H9 (cell line): ENCODE measurements around the gene CAMTA1. TPM values are rescaled to one million over a fixed set of nuclear protein-coding genes. Genes with fewer than 3 reads are reported as not detected.
A peak's percentile ranks its signal among the peaks of the same experiment; 100 is the strongest.

Experiments used
- DNase-seq: peaks from one replicate; pipeline ENCODE4 v3.0.0-alpha.2; 2017
- H2AFZ ChIP-seq: one replicate; pipeline ENCODE4 v1.6.1; 2013; ENCODE audit warnings: mild to moderate bottlenecking, low read length, control low read depth, moderate library complexity
- H2AK5ac ChIP-seq: 2 replicates; pipeline ENCODE4 v1.6.1; 2013; ENCODE audit warnings: low read length, control low read depth, mixed read lengths; ENCODE audit not compliant: insufficient read length
- H2BK120ac ChIP-seq: one replicate; pipeline ENCODE4 v1.6.1; 2013; ENCODE audit warnings: low read depth, mild to moderate bottlenecking, low read length, control low read depth, inconsistent platforms; ENCODE audit not compliant: poor library complexity, severe bottlenecking
- H2BK12ac ChIP-seq: 2 replicates; pipeline ENCODE4 v1.6.1; 2013; ENCODE audit warnings: low read length, control low read depth, mixed read lengths, low read depth; ENCODE audit not compliant: insufficient read length
- H2BK15ac ChIP-seq: 2 replicates; pipeline ENCODE4 v1.6.1; 2013; ENCODE audit warnings: low read depth, low read length, control low read depth
- H2BK20ac ChIP-seq: one replicate; pipeline ENCODE4 v1.6.1; 2013; ENCODE audit warnings: low read depth, mild to moderate bottlenecking, low read length, control low read depth, inconsistent platforms; ENCODE audit not compliant: poor library complexity, severe bottlenecking
- H2BK5ac ChIP-seq: 2 replicates; pipeline ENCODE4 v1.6.1; 2013; ENCODE audit warnings: low read length, control low read depth, mixed read lengths; ENCODE audit not compliant: insufficient read length
- H3K14ac ChIP-seq: 2 replicates; pipeline ENCODE4 v1.6.1; 2013; ENCODE audit warnings: low read length, control low read depth; ENCODE audit not compliant: insufficient read depth
- H3K18ac ChIP-seq: 2 replicates; pipeline ENCODE4 v1.6.1; 2013; ENCODE audit warnings: low read depth, mild to moderate bottlenecking, mixed read lengths, low read length, control low read depth; ENCODE audit not compliant: insufficient read length
- H3K23ac ChIP-seq: 2 replicates; pipeline ENCODE4 v1.6.1; 2013; ENCODE audit warnings: low read length, control low read depth, mixed read lengths, low read depth; ENCODE audit not compliant: insufficient read length
- H3K23me2 ChIP-seq: 2 replicates; pipeline ENCODE4 v1.6.1; 2013; ENCODE audit warnings: low read depth, mild to moderate bottlenecking, mixed read lengths, low read length, control low read depth; ENCODE audit not compliant: insufficient read length, poor library complexity, severe bottlenecking
- H3K27ac ChIP-seq: 2 replicates; pipeline ENCODE4 v1.5.1; 2013; ENCODE audit warnings: low read length, control low read depth, mixed read lengths, low read depth; ENCODE audit not compliant: insufficient read length
- H3K27me3 ChIP-seq: 2 replicates; pipeline ENCODE4 v1.6.1; 2013; ENCODE audit warnings: low read length, control low read depth, inconsistent platforms; ENCODE audit not compliant: insufficient read depth
- H3K4ac ChIP-seq: 2 replicates; pipeline ENCODE4 v1.6.1; 2013; ENCODE audit warnings: low read depth, mild to moderate bottlenecking, control low read depth, inconsistent platforms, low read length, moderate library complexity
- H3K4me1 ChIP-seq: 2 replicates; pipeline ENCODE4 v1.6.1; 2013; ENCODE audit warnings: low read length, control low read depth, inconsistent platforms; ENCODE audit not compliant: insufficient read depth
- H3K4me2 ChIP-seq: 2 replicates; pipeline ENCODE4 v1.6.1; 2013; ENCODE audit warnings: low read length, control low read depth, mixed read lengths; ENCODE audit not compliant: insufficient read length, insufficient read depth
- H3K56ac ChIP-seq: 2 replicates; pipeline ENCODE4 v1.6.1; 2013; ENCODE audit warnings: low read depth, mild to moderate bottlenecking, mixed read lengths, low read length, control low read depth; ENCODE audit not compliant: insufficient read length
- H3K79me1 ChIP-seq: 2 replicates; pipeline ENCODE4 v1.6.1; 2013; ENCODE audit warnings: low read depth, mild to moderate bottlenecking, moderate library complexity, low read length, control low read depth, inconsistent platforms; ENCODE audit not compliant: insufficient read depth, poor library complexity, severe bottlenecking
- H3K79me2 ChIP-seq: 2 replicates; pipeline ENCODE4 v1.6.1; 2013; ENCODE audit warnings: low read length, control low read depth, inconsistent platforms; ENCODE audit not compliant: insufficient read depth
- H3K9ac ChIP-seq: 2 replicates; pipeline ENCODE4 v1.6.1; 2013; ENCODE audit warnings: low read length, control low read depth, mixed read lengths; ENCODE audit not compliant: insufficient read length; ENCODE audit errors: extremely low read depth
- H3K9me3 ChIP-seq: one replicate; pipeline ENCODE4 v1.6.1; 2013; ENCODE audit warnings: low read depth, low read length, inconsistent platforms; ENCODE audit not compliant: control insufficient read depth
- H3T11ph ChIP-seq: one replicate; pipeline ENCODE4 v1.6.1; 2013; ENCODE audit warnings: mild to moderate bottlenecking, low read length, control low read depth, inconsistent platforms
- H4K20me1 ChIP-seq: one replicate; pipeline ENCODE4 v1.6.1; 2013; ENCODE audit not compliant: control insufficient read depth, insufficient read length, insufficient read depth
- H4K5ac ChIP-seq: 2 replicates; pipeline ENCODE4 v1.6.1; 2013; ENCODE audit warnings: low read depth, mild to moderate bottlenecking, mixed read lengths, low read length, control low read depth; ENCODE audit not compliant: insufficient read length
- H4K8ac ChIP-seq: replicated peaks from 2 replicates; pipeline ENCODE4 v1.6.1; 2013; ENCODE audit warnings: low read length, control low read depth, mixed read lengths, low read depth; ENCODE audit not compliant: insufficient read length
- H4K91ac ChIP-seq: 2 replicates; pipeline ENCODE4 v1.6.1; 2013; ENCODE audit warnings: low read depth, mild to moderate bottlenecking, moderate library complexity, mixed read lengths, low read length, control low read depth; ENCODE audit not compliant: insufficient read length
- H3K27ac Mint-ChIP-seq, 3 experiments: 2 replicates in 2 of 3; 3 replicates in 1 of 3; pipeline ENCODE4 v1.8.0; 2020 to 2021; ENCODE audit warnings: mixed read lengths in 3 of 3, mild to moderate bottlenecking in 1 of 3, moderate library complexity in 1 of 3
- H3K27me3 Mint-ChIP-seq: 2 replicates; pipeline ENCODE4 v1.8.0; 2021; ENCODE audit warnings: low read depth, mild to moderate bottlenecking, moderate library complexity, mixed read lengths
- H3K36me3 Mint-ChIP-seq, 3 experiments: 2 replicates in 2 of 3; 3 replicates in 1 of 3; pipeline ENCODE4 v1.8.0; 2020 to 2021; ENCODE audit warnings: low read depth in 3 of 3, mixed read lengths in 3 of 3; ENCODE audit not compliant: insufficient read depth in 1 of 3
- H3K4me1 Mint-ChIP-seq, 2 experiments: 2 replicates each; pipeline ENCODE4 v1.8.0; 2020; ENCODE audit warnings: mixed read lengths in 2 of 2
- H3K4me3 Mint-ChIP-seq, 2 experiments: 2 replicates in 1 of 2; 3 replicates in 1 of 2; pipeline ENCODE4 v1.8.0; 2020 to 2021; ENCODE audit warnings: mild to moderate bottlenecking in 2 of 2, mixed read lengths in 2 of 2, moderate library complexity in 1 of 2
- H3K9me3 Mint-ChIP-seq, 2 experiments: 2 replicates in 1 of 2; 3 replicates in 1 of 2; pipeline ENCODE4 v1.8.0; 2020; ENCODE audit warnings: mild to moderate bottlenecking in 2 of 2, mixed read lengths in 2 of 2, moderate library complexity in 1 of 2
- WGBS: extraction: QIAGEN DNeasy Blood & Tissue Kit; methylation state at CpG from one replicate; pipeline ENCODE4 v1.1.7; 2013; ENCODE audit warnings: missing lambda C conversion rate, low lambda C conversion rate, mixed read lengths; ENCODE audit not compliant: insufficient read length; ENCODE audit errors: extremely low coverage; 5-methylcytosine and 5-hydroxymethylcytosine counted together
- total RNA-seq: library from RNA; stranded (reverse); gene quantifications from 2 replicates; pipeline ENCODE4 v1.2.1, GENCODE V29; 2021
- TF ChIP-seq, protein P1 (sequence below): fragments of 200-600 bp; sonication (generic); conservative IDR thresholded peaks from 3 replicates; pipeline ENCODE4 v1.8.0; 2021; ENCODE audit warnings: antibody characterized with exemption, mild to moderate bottlenecking

Gene CAMTA1
- total RNA-seq, 1 experiment from 2014 or later = 115 TPM

DNA sequence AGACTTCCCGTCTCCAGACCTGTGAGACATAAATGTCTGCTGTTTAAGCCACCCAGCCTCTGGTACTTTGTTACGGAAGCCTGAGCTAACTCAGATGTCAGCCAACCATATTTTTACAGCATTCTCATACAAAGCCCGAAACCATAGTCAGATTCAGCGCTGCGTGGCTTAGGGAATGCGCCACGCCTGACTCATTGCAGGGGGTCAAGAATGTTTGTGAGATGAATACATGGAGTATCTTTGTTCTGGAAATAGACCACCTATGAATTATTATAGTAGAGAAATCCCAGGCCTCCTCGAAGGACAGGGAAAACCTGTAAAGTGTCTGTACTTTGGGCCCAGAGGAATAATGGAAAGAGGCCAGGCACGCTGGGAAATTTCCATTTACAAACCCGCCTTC lies 434.8 kb downstream of the CAMTA1 start:
- no peak overlapping the region for H2AFZ ChIP-seq
- no peaks in the 10 kb centered on the region for H4K20me1 ChIP-seq
- Mint-ChIP-seq H3K4me3 (no peak overlapping the region), H3K36me3 (no peaks in the 10 kb centered on the region; a peak in 1 of 7 replicates), H3K27me3 (no peaks in the 10 kb centered on the region), H3K27ac (peak overlapping the region in 1 of 3 experiments; percentile 59; a peak in 1 of 7 replicates), H3K4me1 (peaks cover 0 to 2% of the 10 kb centered on the region in 2 experiments; a peak in 2 of 4 replicates), H3K9me3 (no peaks in the 10 kb centered on the region; a peak in 1 of 5 replicates)
- H3K4me2 ChIP-seq = no peak overlapping the region
- H3K4me1 ChIP-seq = no peaks in the 10 kb centered on the region
- no peak overlapping the region for H3K56ac ChIP-seq
- H3K14ac ChIP-seq = no peak overlapping the region
- H2AK5ac ChIP-seq = no peak overlapping the region
- no peak for DNase-seq
- TF ChIP-seq, protein P1, sequence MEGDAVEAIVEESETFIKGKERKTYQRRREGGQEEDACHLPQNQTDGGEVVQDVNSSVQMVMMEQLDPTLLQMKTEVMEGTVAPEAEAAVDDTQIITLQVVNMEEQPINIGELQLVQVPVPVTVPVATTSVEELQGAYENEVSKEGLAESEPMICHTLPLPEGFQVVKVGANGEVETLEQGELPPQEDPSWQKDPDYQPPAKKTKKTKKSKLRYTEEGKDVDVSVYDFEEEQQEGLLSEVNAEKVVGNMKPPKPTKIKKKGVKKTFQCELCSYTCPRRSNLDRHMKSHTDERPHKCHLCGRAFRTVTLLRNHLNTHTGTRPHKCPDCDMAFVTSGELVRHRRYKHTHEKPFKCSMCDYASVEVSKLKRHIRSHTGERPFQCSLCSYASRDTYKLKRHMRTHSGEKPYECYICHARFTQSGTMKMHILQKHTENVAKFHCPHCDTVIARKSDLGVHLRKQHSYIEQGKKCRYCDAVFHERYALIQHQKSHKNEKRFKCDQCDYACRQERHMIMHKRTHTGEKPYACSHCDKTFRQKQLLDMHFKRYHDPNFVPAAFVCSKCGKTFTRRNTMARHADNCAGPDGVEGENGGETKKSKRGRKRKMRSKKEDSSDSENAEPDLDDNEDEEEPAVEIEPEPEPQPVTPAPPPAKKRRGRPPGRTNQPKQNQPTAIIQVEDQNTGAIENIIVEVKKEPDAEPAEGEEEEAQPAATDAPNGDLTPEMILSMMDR = no peak
- H3K9me3 ChIP-seq = no peaks in the 10 kb centered on the region
- H2BK5ac ChIP-seq = no peak overlapping the region
- H3K9ac ChIP-seq = no peak overlapping the region
- no peak overlapping the region for H3K4ac ChIP-seq
- no peak overlapping the region for H3K18ac ChIP-seq
- WGBS = no CpG with 5 or more reads among the region's 10 CpGs
- H3K27me3 ChIP-seq = no peaks in the 10 kb centered on the region
- no peaks in the 10 kb centered on the region for H3K23me2 ChIP-seq
- no peak overlapping the region for H3K27ac ChIP-seq
- no peak overlapping the region for H3T11ph ChIP-seq
- H3K79me2 ChIP-seq = no peaks in the 10 kb centered on the region
- no peak overlapping the region for H4K8ac ChIP-seq
- no peak overlapping the region for H2BK20ac ChIP-seq
- no peak overlapping the region for H4K5ac ChIP-seq
- no peak overlapping the region for H2BK120ac ChIP-seq
- H3K79me1 ChIP-seq = no peaks in the 10 kb centered on the region
- no peak overlapping the region for H3K23ac ChIP-seq
- no peak overlapping the region for H2BK12ac ChIP-seq
- H2BK15ac ChIP-seq = no peak overlapping the region
- no peak overlapping the region for H4K91ac ChIP-seq
